GM12878 (cell line): Measurements from ENCODE around the gene SSR2. TPM values are rescaled to one million over a fixed set of nuclear protein-coding genes. Genes with fewer than 3 reads are reported as not detected.

ENCODE experiments used
- ATF2 ChIP-seq: IDR thresholded peaks from 2 replicates; pipeline ENCODE4 v1.6.1; 2012; ENCODE audit warnings: low read length, inconsistent platforms
- CEBPB ChIP-seq, 2 experiments: fragments of 150-350 bp in 1 of 2; IDR thresholded peaks; 2 replicates each; pipeline ENCODE4 v1.6.1; 2012 to 2014; ENCODE audit warnings: low read depth in 2 of 2, low read length in 2 of 2, borderline replicate concordance in 1 of 2, inconsistent platforms in 1 of 2
- CUX1 ChIP-seq: IDR thresholded peaks from 2 replicates; pipeline ENCODE4 v1.6.1; 2012; ENCODE audit warnings: improper control_type of control experiment, low read depth, low read length; ENCODE audit not compliant: insufficient replicate concordance
- E2F4 ChIP-seq: IDR thresholded peaks from 2 replicates; pipeline ENCODE4 v1.6.1; 2012; ENCODE audit warnings: low read depth, low read length, improper control_type of control experiment
- ESRRA ChIP-seq: IDR thresholded peaks from 2 replicates; pipeline ENCODE4 v1.6.1; 2012; ENCODE audit warnings: mild to moderate bottlenecking, low read length, improper control_type of control experiment
- MTA2 ChIP-seq: fragments of 450-650 bp; IDR thresholded peaks from 2 replicates; pipeline ENCODE4 v1.6.1; 2016; ENCODE audit warnings: low read depth, mild to moderate bottlenecking, moderate library complexity
- PAX8 ChIP-seq: fragments of 450-650 bp; IDR thresholded peaks from 2 replicates; pipeline ENCODE4 v1.6.1; 2017; ENCODE audit warnings: mild to moderate bottlenecking, moderate library complexity
- RAD21 ChIP-seq: IDR thresholded peaks from 2 replicates; pipeline ENCODE4 v1.6.1; 2011; ENCODE audit warnings: mild to moderate bottlenecking, low read depth, low read length, moderate library complexity; ENCODE audit not compliant: insufficient read depth
- RFX5 ChIP-seq: IDR thresholded peaks from 2 replicates; pipeline ENCODE4 v1.6.1; 2011; ENCODE audit warnings: low read depth, low read length, improper control_type of control experiment
- SMARCA5 ChIP-seq: fragments of 450-650 bp; IDR thresholded peaks from 2 replicates; pipeline ENCODE4 v1.6.1; 2017; ENCODE audit warnings: mild to moderate bottlenecking
- SP1 ChIP-seq: IDR thresholded peaks from one replicate; pipeline ENCODE4 v1.6.1; 2011; ENCODE audit warnings: low read depth, low read length
- YY1 ChIP-seq: IDR thresholded peaks from 2 replicates; pipeline ENCODE4 v1.6.1; 2011; ENCODE audit warnings: low read depth, mild to moderate bottlenecking, low read length
- polyA plus RNA-seq, 11 experiments: library from polyadenylated mRNA; depleted of rRNA in 4 of 11; unstranded in 6 of 11; stranded (reverse) in 5 of 11; fragments of >200 nt; fragmentation: Nextera tagmentation in 4 of 11; fragmentation: Illumina TruSeq in 1 of 11; extraction: Ambion mirVana in 4 of 11; extraction: Trizol in 1 of 11; gene quantifications; 1 replicate in 1 of 11; 2 replicates in 10 of 11; pipeline versions ENCODE4 v1.2.1 to v1.2.3, GENCODE V29; 2011 to 2016; ENCODE audit warnings: inconsistent platforms in 2 of 11, missing spikeins in 2 of 11, low read depth in 1 of 11
- total RNA-seq, 4 experiments: library from RNA; depleted of rRNA in 3 of 4; stranded (reverse); fragments of >200 nt in 3 of 4; fragmentation: Illumina TruSeq in 1 of 4; extraction: Trizol in 1 of 4; gene quantifications; 2 replicates each; pipeline versions ENCODE4 v1.2.1 to v1.2.3, GENCODE V29; 2013 to 2021

The SSR2 gene
- total and polyA plus RNA-seq, 10 of the 15 experiments (the other 5 are each of a cell fraction or from before 2014, with no cell fraction given), result 207 to 553 (median 315) TPM

- TF ChIP-seq CUX1 (no peak), SP1 (no peak), E2F4 (no peak), RAD21 (no peak), YY1 (no peak), RFX5 (no peak), ESRRA (no peak), ATF2 (no peak), PAX8 (no peak), MTA2 (no peak), SMARCA5 (no peak), CEBPB (IDR thresholded peaks at IDR 0.05; ENCODE audit: borderline replicate concordance in 1 of 2, low read depth in 2 of 2, low read length in 2 of 2) (no peak)
- TF ChIP-seq, all 136 proteins: peak for 0
These were observed 54.0 kb downstream of the SSR2 start (continued) for GRCh38 chr1:155966750-155967149.
